ENCODE measurements around the gene SLC7A1.

SLC7A1 gene

GRCh38 chr13:29511106-29511796 is 84.2 kb downstream of the SLC7A1 start:
- DNase-seq (ENCODE audit: low spot score) = no peak
- H2BK15ac ChIP-seq (ENCODE audit: low read length) = no peak overlapping the region
- peak overlapping the region; percentile 31 for H3K4ac ChIP-seq (ENCODE audit: low read length)
- H2AK5ac ChIP-seq (ENCODE audit: low read depth, low read length) = no peak overlapping the region
- no peaks in the 10 kb centered on the region for H3K9me3 ChIP-seq (replicated peaks in 1 of 2; ENCODE audit: control insufficient read depth in 2 of 2, insufficient read depth in 1 of 2, low read depth in 1 of 2, low read length in 2 of 2)
- H2BK12ac ChIP-seq (ENCODE audit: low read length) = no peak overlapping the region
- no peak overlapping the region for H2AFZ ChIP-seq (ENCODE audit: low read length)
- no peak overlapping the region for H3K18ac ChIP-seq (ENCODE audit: low read length)
- H3K79me1 ChIP-seq (ENCODE audit: low read depth, low read length) = no peaks in the 10 kb centered on the region
- H4K8ac ChIP-seq (ENCODE audit: low read depth, low read length) = no peak overlapping the region
- no peak overlapping the region for H3K27ac ChIP-seq (replicated peaks; ENCODE audit: low read length)
- H3K23ac ChIP-seq (ENCODE audit: low read depth, low read length, poor library complexity) = peak overlapping the region; percentile 10
- no peak overlapping the region for H3K4me3 ChIP-seq (ENCODE audit: low read length in 2 of 2)
- no peak overlapping the region for H3K9ac ChIP-seq (ENCODE audit: low read depth, low read length, poor library complexity)
- H3K36me3 ChIP-seq (replicated peaks in 1 of 2; ENCODE audit: control insufficient read depth in 2 of 2, insufficient read depth in 2 of 2, low read length in 2 of 2) = peaks cover 30 to 56% of the 10 kb centered on the region in 2 donors
- no peaks in the 10 kb centered on the region for H3K27me3 ChIP-seq (ENCODE audit: control insufficient read depth in 3 of 3, insufficient read depth in 3 of 3, low read depth in 1 of 3, low read length in 3 of 3)
- H2BK120ac ChIP-seq (ENCODE audit: low read depth, low read length) = no peak overlapping the region
- no peak overlapping the region for H3K4me2 ChIP-seq (ENCODE audit: insufficient read depth, low read length, poor library complexity, severe bottlenecking)
- no peak overlapping the region for H4K91ac ChIP-seq (ENCODE audit: low read depth, low read length, poor library complexity)
- WGBS, 2 donors (ENCODE audit: extremely low coverage in 2 of 2, insufficient read length in 2 of 2, insufficient replicate concordance in 1 of 2) = no CpG with 5 or more reads among the region's 12 CpGs
- H3K14ac ChIP-seq (ENCODE audit: low read length) = no peak overlapping the region
- no peaks in the 10 kb centered on the region for H3K4me1 ChIP-seq (ENCODE audit: control insufficient read depth in 2 of 2, insufficient read depth in 1 of 2, low read depth in 1 of 2, low read length in 2 of 2)
- H2BK5ac ChIP-seq (ENCODE audit: low read length) = no peak overlapping the region

- Histone ChIP-seq H2BK12ac (ENCODE audit: low read length) (no peak overlapping the region), H3K79me1 (ENCODE audit: low read depth, low read length) (no peaks in the 10 kb centered on the region), H3K4me1 (ENCODE audit: control insufficient read depth in 2 of 2, insufficient read depth in 1 of 2, low read depth in 1 of 2, low read length in 2 of 2) (no peaks in the 10 kb centered on the region), H3K27ac (replicated peaks; ENCODE audit: low read length) (no peak overlapping the region), H2BK5ac (ENCODE audit: low read length) (no peak overlapping the region), H4K8ac (ENCODE audit: low read depth, low read length) (no peak overlapping the region), H3K4me3 (ENCODE audit: low read length in 2 of 2) (no peak overlapping the region), H3K9me3 (replicated peaks in 1 of 2; ENCODE audit: control insufficient read depth in 2 of 2, insufficient read depth in 1 of 2, low read depth in 1 of 2, low read length in 2 of 2) (no peaks in the 10 kb centered on the region), H2AK5ac (ENCODE audit: low read depth, low read length) (no peak overlapping the region), H3K18ac (ENCODE audit: low read length) (no peak overlapping the region), H3K9ac (ENCODE audit: low read depth, low read length, poor library complexity) (peak overlapping the region; percentile 61), H3K23ac (ENCODE audit: low read depth, low read length, poor library complexity) (peak overlapping the region; percentile 10), H3K4ac (ENCODE audit: low read length) (no peak overlapping the region), H4K91ac (ENCODE audit: low read depth, low read length, poor library complexity) (no peak overlapping the region), H3K36me3 (replicated peaks in 1 of 2; ENCODE audit: control insufficient read depth in 2 of 2, insufficient read depth in 2 of 2, low read length in 2 of 2) (peaks cover 25 to 50% of the 10 kb centered on the region in 2 donors), H2BK15ac (ENCODE audit: low read length) (no peak overlapping the region), H3K27me3 (ENCODE audit: control insufficient read depth in 3 of 3, insufficient read depth in 3 of 3, low read depth in 1 of 3, low read length in 3 of 3) (no peaks in the 10 kb centered on the region), H3K14ac (ENCODE audit: low read length) (no peak overlapping the region), H2AFZ (ENCODE audit: low read length) (no peak overlapping the region), H2BK120ac (ENCODE audit: low read depth, low read length) (no peak overlapping the region), H3K4me2 (ENCODE audit: insufficient read depth, low read length, poor library complexity, severe bottlenecking) (no peak overlapping the region)
- WGBS, 2 donors (ENCODE audit: extremely low coverage in 2 of 2, insufficient read length in 2 of 2, insufficient replicate concordance in 1 of 2) = no CpG with 5 or more reads among the region's 10 CpGs
- no peak for DNase-seq (ENCODE audit: low spot score)
Observed at GRCh38 chr13:29510651-29511084, 84.8 kb downstream of the SLC7A1 start.

GRCh38 chr13:29509999-29510589 is 85.4 kb downstream of the SLC7A1 start:
- no peak overlapping the region for H2AK5ac ChIP-seq (ENCODE audit: low read depth, low read length)
- DNase-seq (ENCODE audit: low spot score) = no peak
- H3K14ac ChIP-seq (ENCODE audit: low read length) = no peak overlapping the region
- H4K91ac ChIP-seq (ENCODE audit: low read depth, low read length, poor library complexity) = no peak overlapping the region
- H3K9me3 ChIP-seq (replicated peaks in 1 of 2; ENCODE audit: control insufficient read depth in 2 of 2, insufficient read depth in 1 of 2, low read depth in 1 of 2, low read length in 2 of 2) = no peaks in the 10 kb centered on the region
- no peak overlapping the region for H3K9ac ChIP-seq (ENCODE audit: low read depth, low read length, poor library complexity)
- no peak overlapping the region for H4K8ac ChIP-seq (ENCODE audit: low read depth, low read length)
- H3K79me1 ChIP-seq (ENCODE audit: low read depth, low read length) = no peaks in the 10 kb centered on the region
- no peak overlapping the region for H2BK120ac ChIP-seq (ENCODE audit: low read depth, low read length)
- no peak overlapping the region for H3K23ac ChIP-seq (ENCODE audit: low read depth, low read length, poor library complexity)
- no peak overlapping the region for H2AFZ ChIP-seq (ENCODE audit: low read length)
- no peak overlapping the region for H2BK15ac ChIP-seq (ENCODE audit: low read length)
- H3K4ac ChIP-seq (ENCODE audit: low read length) = no peak overlapping the region
- no peak overlapping the region for H2BK12ac ChIP-seq (ENCODE audit: low read length)
- no peak overlapping the region for H3K4me2 ChIP-seq (ENCODE audit: insufficient read depth, low read length, poor library complexity, severe bottlenecking)
- no peak overlapping the region for H3K4me3 ChIP-seq (ENCODE audit: low read length in 2 of 2)
- H3K4me1 ChIP-seq (ENCODE audit: control insufficient read depth in 2 of 2, insufficient read depth in 1 of 2, low read depth in 1 of 2, low read length in 2 of 2) = no peaks in the 10 kb centered on the region
- peaks cover 22 to 44% of the 10 kb centered on the region in 2 donors for H3K36me3 ChIP-seq (replicated peaks in 1 of 2; ENCODE audit: control insufficient read depth in 2 of 2, insufficient read depth in 2 of 2, low read length in 2 of 2)
- H3K27me3 ChIP-seq (ENCODE audit: control insufficient read depth in 3 of 3, insufficient read depth in 3 of 3, low read depth in 1 of 3, low read length in 3 of 3) = no peaks in the 10 kb centered on the region
- H3K18ac ChIP-seq (ENCODE audit: low read length) = no peak overlapping the region
- H2BK5ac ChIP-seq (ENCODE audit: low read length) = no peak overlapping the region
- WGBS, 2 donors (ENCODE audit: extremely low coverage in 2 of 2, insufficient read length in 2 of 2, insufficient replicate concordance in 1 of 2) = no CpG with 5 or more reads among the region's 14 CpGs
- no peak overlapping the region for H3K27ac ChIP-seq (replicated peaks; ENCODE audit: low read length)

GRCh38 chr13:29508876-29509252 is 86.6 kb downstream of the SLC7A1 start:
- Histone ChIP-seq H2BK5ac (ENCODE audit: low read length) (no peak overlapping the region), H2AFZ (ENCODE audit: low read length) (no peak overlapping the region), H2AK5ac (ENCODE audit: low read depth, low read length) (no peak overlapping the region), H3K9me3 (replicated peaks in 1 of 2; ENCODE audit: control insufficient read depth in 2 of 2, insufficient read depth in 1 of 2, low read depth in 1 of 2, low read length in 2 of 2) (no peaks in the 10 kb centered on the region), H3K18ac (ENCODE audit: low read length) (no peak overlapping the region), H3K4me1 (ENCODE audit: control insufficient read depth in 2 of 2, insufficient read depth in 1 of 2, low read depth in 1 of 2, low read length in 2 of 2) (no peaks in the 10 kb centered on the region), H3K4me2 (ENCODE audit: insufficient read depth, low read length, poor library complexity, severe bottlenecking) (no peak overlapping the region), H2BK120ac (ENCODE audit: low read depth, low read length) (no peak overlapping the region), H3K9ac (ENCODE audit: low read depth, low read length, poor library complexity) (no peak overlapping the region), H4K91ac (ENCODE audit: low read depth, low read length, poor library complexity) (no peak overlapping the region), H2BK15ac (ENCODE audit: low read length) (no peak overlapping the region), H3K4ac (ENCODE audit: low read length) (no peak overlapping the region), H3K27ac (replicated peaks; ENCODE audit: low read length) (no peak overlapping the region), H3K27me3 (ENCODE audit: control insufficient read depth in 3 of 3, insufficient read depth in 3 of 3, low read depth in 1 of 3, low read length in 3 of 3) (no peaks in the 10 kb centered on the region), H3K79me1 (ENCODE audit: low read depth, low read length) (no peaks in the 10 kb centered on the region), H3K14ac (ENCODE audit: low read length) (no peak overlapping the region), H3K23ac (ENCODE audit: low read depth, low read length, poor library complexity) (no peak overlapping the region), H4K8ac (ENCODE audit: low read depth, low read length) (no peak overlapping the region), H2BK12ac (ENCODE audit: low read length) (no peak overlapping the region), H3K4me3 (ENCODE audit: low read length in 2 of 2) (no peak overlapping the region), H3K36me3 (replicated peaks in 1 of 2; ENCODE audit: control insufficient read depth in 2 of 2, insufficient read depth in 2 of 2, low read length in 2 of 2) (peaks cover 15 to 33% of the 10 kb centered on the region in 2 donors)
- WGBS, 2 donors (ENCODE audit: extremely low coverage in 2 of 2, insufficient read length in 2 of 2, insufficient replicate concordance in 1 of 2) = no CpG with 5 or more reads among the region's 4 CpGs
- DNase-seq (ENCODE audit: low spot score) = no peak
